Ovary (tissue), 9 donors: ENCODE data around the gene NIN. TPM values are rescaled to one million over a fixed set of nuclear protein-coding genes. Genes with fewer than 3 reads are reported as not detected.

ENCODE experiments used
- DNase-seq, 5 donors: peaks; one replicate each; pipeline ENCODE4 v3.0.0-alpha.2; 2019 to 2020
- H3K27ac ChIP-seq, 2 donors: fragments of 200-600 bp; one replicate each; pipeline versions ENCODE4 v1.5.1 to v1.8.0; 2019 to 2022
- H3K27me3 ChIP-seq: fragments of 200-600 bp; one replicate; pipeline ENCODE4 v1.8.0; 2022
- H3K36me3 ChIP-seq: fragments of 200-600 bp; sonication (generic); one replicate; pipeline ENCODE4 v1.5.1; 2019
- H3K4me1 ChIP-seq: one replicate; pipeline ENCODE4 v1.8.1; 2013; ENCODE audit warnings: mild to moderate bottlenecking, moderate library complexity; ENCODE audit not compliant: insufficient read depth
- H3K4me3 ChIP-seq: fragments of 200-600 bp; sonication (generic); one replicate; pipeline ENCODE4 v1.5.1; 2017
- H3K9me3 ChIP-seq, 2 donors: fragments of 200-600 bp in 1 of 2; sonication (generic) in 1 of 2; one replicate each; pipeline versions ENCODE4 v1.5.1 to v1.8.1; 2013 to 2019; ENCODE audit warnings: mild to moderate bottlenecking in 1 of 2, moderate library complexity in 1 of 2
- CTCF ChIP-seq, 3 donors: fragments of 450-650 bp in 2 of 3; fragments of 200-600 bp in 1 of 3; IDR thresholded peaks; one replicate each; pipeline versions ENCODE4 v1.5.1 to v1.8.0; 2016 to 2022; ENCODE audit warnings: antibody characterized with exemption in 3 of 3, mild to moderate bottlenecking in 1 of 3
- EP300 ChIP-seq: sonication (generic); formaldehyde crosslinking; IDR thresholded peaks from one replicate; pipeline ENCODE4 v1.6.1; 2017; ENCODE audit warnings: antibody characterized with exemption
- POLR2A ChIP-seq: fragments of 450-650 bp; IDR thresholded peaks from one replicate; pipeline ENCODE4 v1.6.1; 2017; ENCODE audit warnings: antibody characterized with exemption, mild to moderate bottlenecking, moderate library complexity
- WGBS, 3 donors: extraction: QIAGEN DNeasy Blood & Tissue Kit in 1 of 3; methylation state at CpG; one replicate each; pipeline versions ENCODE4 v1.1.5 to v1.1.7; 2013 to 2017; 5-methylcytosine and 5-hydroxymethylcytosine counted together
- intact Hi-C, 4 donors: fragments of 100-400 bp; cut with DNase I; formaldehyde crosslinking; loops; one replicate each; pipeline versions ENCODE4 v1.11.0 to v1.15.1; 2022 to 2023
- polyA plus RNA-seq, 2 donors: library from polyadenylated mRNA; stranded (reverse); fragments of 200-250 nt in 1 of 2; fragments of 350-450 nt in 1 of 2; fragmentation: Illumina TruSeq in 1 of 2; extraction: RNeasy Lipid Tissue Mini Kit (QIAGEN cat#74804) in 1 of 2; gene quantifications; one replicate each; pipeline ENCODE4 v1.2.3, GENCODE V29; 2013 to 2014
- total RNA-seq, 7 donors: library from RNA; depleted of rRNA in 2 of 7; stranded (reverse); fragments of >200 nt in 2 of 7; fragmentation: NEBNext Ultra II Directional in 3 of 7; extraction: Animal tissue kit (Norgen Biotek cat#: 25700) in 3 of 7; gene quantifications; one replicate each; pipeline versions ENCODE4 v1.1.0 to v1.2.4, GENCODE V29; 2016 to 2023
- donor health status: DM: no; HTN: no; CAD: no; lungs with moderate emphysema.
- donor health status: DM: no; HTN: no; CAD: no.
- donor health status: Bipolar disorder and iron deficiency.
- donor health status: DM: yes; HTN: yes; CAD: no.
- donor health status: DM: no; HTN: no; CAD: no.
- donor health status: DM: yes; HTN: yes; CAD: no.

Gene NIN
- total and polyA plus RNA-seq, 9 donors, result 6.4 to 32.4 (median 28.0) TPM

- Histone ChIP-seq H3K4me3 (no peak overlapping the region), H3K9me3 (no peaks in the 10 kb centered on the region), H3K27me3 (no peaks in the 10 kb centered on the region), H3K4me1 (peaks cover 8% of the 10 kb centered on the region), H3K27ac (no peak overlapping the region), H3K36me3 (no peaks in the 10 kb centered on the region)
- 58 to 77% (median 67%) methylated on average over 2 of the region's 2 CpGs for WGBS, 3 donors
- TF ChIP-seq EP300, result no peak
- no peak for TF ChIP-seq POLR2A
- TF ChIP-seq CTCF (IDR thresholded peaks at IDR 0.05), result no peak
- DNase-seq, result no peak
- intact Hi-C loops, result no loop called here
Measured at GRCh38 chr14:50790589-50790988, 40.4 kb downstream of the NIN start.

- TF ChIP-seq POLR2A (no peak), EP300 (no peak), CTCF (IDR thresholded peaks at IDR 0.05) (no peak)
- H3K9me3 ChIP-seq, result no peaks in the 10 kb centered on the region
- H3K36me3 ChIP-seq, result no peaks in the 10 kb centered on the region
- WGBS, 3 donors, result 33 to 48% (median 39%) methylated on average over 3 of the region's 3 CpGs
- DNase-seq, result no peak
- intact Hi-C loops, result loop anchor here in 1 of 4 donors (10.0 kb wide), 1 partner anchor 68 kb away; no protein-coding TSS in a partner anchor
- peaks cover 6% of the 10 kb centered on the region for H3K4me1 ChIP-seq
- H3K27ac ChIP-seq, result peak overlapping the region in 1 of 2 donors; percentile 66
- no peaks in the 10 kb centered on the region for H3K27me3 ChIP-seq
- H3K4me3 ChIP-seq, result no peak overlapping the region
Measured at GRCh38 chr14:50786751-50787464, 44.1 kb downstream of the NIN start.

- Histone ChIP-seq H3K27ac (no peak overlapping the region), H3K4me3 (no peak overlapping the region), H3K36me3 (no peaks in the 10 kb centered on the region), H3K27me3 (no peaks in the 10 kb centered on the region), H3K4me1 (peaks cover 6% of the 10 kb centered on the region), H3K9me3 (no peaks in the 10 kb centered on the region)
- no peak for TF ChIP-seq CTCF (IDR thresholded peaks at IDR 0.05)
- no peak for TF ChIP-seq EP300
- no peak for TF ChIP-seq POLR2A
- no peak for DNase-seq
- intact Hi-C loops, result loop anchor here in 1 of 4 donors (10.0 kb wide), 1 partner anchor 69 kb away; no protein-coding TSS in a partner anchor
- WGBS, 3 donors, result 61 to 69% (median 65%) methylated on average over 8 of the region's 8 CpGs
Measured at GRCh38 chr14:50785457-50786063, 45.4 kb downstream of the NIN start.

GRCh38 chr14:50784683-50785456 is 46.1 kb downstream of the NIN start:
- no peaks in the 10 kb centered on the region for H3K27me3 ChIP-seq
- DNase-seq, result no peak
- no peaks in the 10 kb centered on the region for H3K36me3 ChIP-seq
- no peak overlapping the region for H3K27ac ChIP-seq
- H3K4me3 ChIP-seq, result no peak overlapping the region
- 76 to 80% (median 78%) methylated on average over 15 to 16 of the region's 16 CpGs for WGBS, 3 donors
- no peaks in the 10 kb centered on the region for H3K9me3 ChIP-seq
- peaks cover 6% of the 10 kb centered on the region for H3K4me1 ChIP-seq
- intact Hi-C loops, result loop anchor here in 2 of 4 donors (5.0 to 10.0 kb wide), 2 partner anchors 70 to 243 kb away; no protein-coding TSS in a partner anchor
- TF ChIP-seq CTCF (IDR thresholded peaks at IDR 0.05) (no peak), EP300 (no peak), POLR2A (no peak)
